Retinal pigment epithelial cell (primary cell): ENCODE data around the gene ABO.
"Not testable (repeated sequence)": the region's sequence is repeated elsewhere in the genome, so short reads cannot be mapped to it uniquely, and the experiment has no call there.

Experiments
- DNase-seq: peaks from one replicate; pipeline ENCODE4 v3.0.0-alpha.2; 2010; ENCODE audit warnings: low read depth
- H3K4me3 ChIP-seq: 2 replicates; pipeline ENCODE4 v1.5.1; 2011; ENCODE audit warnings: mild to moderate bottlenecking, low read length, control low read depth, moderate library complexity
- TF ChIP-seq, protein P1 (sequence below): conservative IDR thresholded peaks from 2 replicates; pipeline ENCODE4 v1.5.1; 2011; ENCODE audit warnings: low read depth, low read length, control low read depth, inconsistent platforms

Gene ABO

GRCh38 chr9:133233681-133234432 lies 41.1 kb downstream of the ABO start:
- no peak overlapping the region for H3K4me3 ChIP-seq
- TF ChIP-seq, protein P1, sequence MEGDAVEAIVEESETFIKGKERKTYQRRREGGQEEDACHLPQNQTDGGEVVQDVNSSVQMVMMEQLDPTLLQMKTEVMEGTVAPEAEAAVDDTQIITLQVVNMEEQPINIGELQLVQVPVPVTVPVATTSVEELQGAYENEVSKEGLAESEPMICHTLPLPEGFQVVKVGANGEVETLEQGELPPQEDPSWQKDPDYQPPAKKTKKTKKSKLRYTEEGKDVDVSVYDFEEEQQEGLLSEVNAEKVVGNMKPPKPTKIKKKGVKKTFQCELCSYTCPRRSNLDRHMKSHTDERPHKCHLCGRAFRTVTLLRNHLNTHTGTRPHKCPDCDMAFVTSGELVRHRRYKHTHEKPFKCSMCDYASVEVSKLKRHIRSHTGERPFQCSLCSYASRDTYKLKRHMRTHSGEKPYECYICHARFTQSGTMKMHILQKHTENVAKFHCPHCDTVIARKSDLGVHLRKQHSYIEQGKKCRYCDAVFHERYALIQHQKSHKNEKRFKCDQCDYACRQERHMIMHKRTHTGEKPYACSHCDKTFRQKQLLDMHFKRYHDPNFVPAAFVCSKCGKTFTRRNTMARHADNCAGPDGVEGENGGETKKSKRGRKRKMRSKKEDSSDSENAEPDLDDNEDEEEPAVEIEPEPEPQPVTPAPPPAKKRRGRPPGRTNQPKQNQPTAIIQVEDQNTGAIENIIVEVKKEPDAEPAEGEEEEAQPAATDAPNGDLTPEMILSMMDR: no peak
- no peak for DNase-seq

- H3K4me3 ChIP-seq, DNase-seq: not testable (repeated sequence)
Observed at GRCh38 chr9:133231934-133232568, 43.0 kb downstream of the ABO start.

DNA sequence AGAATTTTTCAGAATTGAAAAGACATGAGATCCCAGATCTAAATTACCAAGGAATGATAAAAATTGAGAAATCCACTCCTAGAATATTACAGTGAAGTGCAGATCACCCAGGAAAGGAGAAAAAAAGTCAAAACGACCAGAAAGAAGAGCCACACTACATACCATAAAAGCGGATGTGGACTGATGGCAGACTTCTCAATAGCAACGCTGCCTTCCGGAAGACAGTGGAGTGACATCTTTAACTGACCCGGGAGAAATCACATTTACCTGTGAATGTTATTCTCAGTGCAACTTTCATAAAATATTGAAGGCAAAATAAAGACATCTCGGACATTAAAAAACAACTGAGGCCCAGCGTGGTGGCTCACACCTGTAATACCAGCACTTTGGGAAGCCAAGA lies 44.5 kb downstream of the ABO start:
- H3K4me3 ChIP-seq, DNase-seq: not testable (repeated sequence)

DNA sequence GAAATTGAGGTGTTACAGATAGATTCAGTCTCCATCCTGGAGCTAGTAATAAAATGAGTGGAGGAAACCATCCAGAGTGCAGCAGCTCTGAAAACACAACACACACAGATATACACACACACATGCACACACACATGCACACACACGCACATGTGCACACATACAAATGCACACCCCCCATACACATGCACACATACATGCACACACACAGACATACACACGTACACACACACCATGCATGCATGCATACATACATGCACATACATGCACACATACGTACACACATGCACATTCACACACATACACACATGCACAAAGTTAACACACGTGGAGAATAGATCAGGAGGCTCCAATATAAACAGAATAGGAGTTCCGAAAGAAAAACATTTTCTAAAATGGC lies 44.9 kb downstream of the ABO start:
- no peak overlapping the region for H3K4me3 ChIP-seq
- TF ChIP-seq, protein P1: no peak
- DNase-seq: no peak

DNA sequence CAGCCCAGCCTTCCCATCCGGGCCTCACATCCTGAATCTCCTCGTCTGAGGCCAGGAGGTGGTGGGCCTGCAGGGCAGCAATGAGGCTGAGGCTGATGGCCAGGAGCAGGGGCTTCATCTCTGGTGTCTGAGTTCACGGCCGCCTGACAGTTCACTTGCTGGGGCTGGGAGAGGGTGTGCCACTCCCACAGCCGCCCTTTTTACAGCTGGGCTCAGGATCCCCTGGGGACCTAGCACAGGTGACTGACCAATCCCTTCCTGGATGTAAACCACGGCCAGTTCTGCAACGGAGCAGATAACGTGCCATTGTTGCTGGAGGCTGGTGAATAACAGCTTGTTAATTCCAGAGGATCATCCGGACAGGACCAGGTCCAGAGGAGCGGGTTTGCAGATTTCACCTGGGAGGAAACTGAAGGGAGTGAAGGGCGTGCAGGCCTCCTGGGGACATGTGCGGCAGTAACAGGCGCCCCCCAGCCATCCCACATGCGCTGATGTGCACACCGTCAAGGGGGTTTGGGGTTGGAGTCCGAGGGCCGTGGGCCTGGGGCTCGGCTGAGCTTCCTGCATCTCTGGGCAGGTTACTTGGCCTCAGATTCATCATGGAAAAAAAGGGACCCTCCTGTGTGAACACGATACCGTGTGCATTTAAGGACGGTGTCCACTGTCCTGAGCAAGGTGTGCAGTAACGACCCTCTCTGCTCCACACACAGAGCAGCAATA lies 46.4 kb downstream of the ABO start:
- DNase-seq, H3K4me3 ChIP-seq: not testable (repeated sequence)

DNA sequence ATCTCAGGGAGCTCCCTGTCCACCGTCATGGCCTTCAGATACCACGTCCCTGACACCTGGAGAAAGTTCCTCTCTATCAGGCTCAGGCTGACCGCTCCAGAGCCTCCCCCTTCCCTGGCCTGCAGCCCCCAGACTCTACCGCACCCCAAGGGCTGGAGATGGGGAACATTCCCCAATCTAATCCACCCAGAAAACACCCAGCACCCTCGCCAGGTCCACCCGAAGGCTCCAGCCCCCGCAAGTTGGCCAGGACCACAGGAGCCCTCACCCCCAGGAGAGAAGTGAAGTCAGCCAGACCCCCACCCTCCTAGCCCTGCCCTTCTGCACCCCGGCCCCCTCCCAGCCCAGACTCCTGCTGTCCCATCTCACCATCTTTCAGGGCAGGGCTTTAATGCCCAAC lies 47.0 kb downstream of the ABO start:
- not testable (repeated sequence) for H3K4me3 ChIP-seq, DNase-seq

- H3K4me3 ChIP-seq: no peak overlapping the region
- DNase-seq: no peak
- TF ChIP-seq, protein P1: no peak
Observed at GRCh38 chr9:133227242-133227860, 47.6 kb downstream of the ABO start.

- DNase-seq: no peak
- TF ChIP-seq, protein P1: no peak
Observed at GRCh38 chr9:133226219-133227171, 48.5 kb downstream of the ABO start.

More at GRCh38 chr9:133226219-133227171, 48.5 kb downstream of the ABO start:
- no peak overlapping the region for H3K4me3 ChIP-seq
